ENCODE results near the gene TOR1AIP2.

The TOR1AIP2 gene

GRCh38 chr1:179877586-179878265, at the start of gene TOR1AIP2:
TSS of gene TOR1AIP2 (minus strand) at chr1:179877803. CDS start at chr1:179852665, 25,138 bp downstream.
- DNase-seq, result peak; percentile 85

GRCh38 chr1:179926850-179927205, 49.2 kb upstream of the TOR1AIP2 start:
- DNase-seq, result no peak

- peak; percentile 58 for DNase-seq
Measured at GRCh38 chr1:179925922-179926849, 48.6 kb upstream of the TOR1AIP2 start.

GRCh38 chr1:179925302-179925701, 47.7 kb upstream of the TOR1AIP2 start:
- no peak for DNase-seq

- no peak for DNase-seq
Measured at GRCh38 chr1:179924268-179924667, 46.7 kb upstream of the TOR1AIP2 start.

- DNase-seq, result no peak
Measured at GRCh38 chr1:179923029-179923428, 45.4 kb upstream of the TOR1AIP2 start.

GRCh38 chr1:179921981-179922872, 44.6 kb upstream of the TOR1AIP2 start:
- no peak for DNase-seq

GRCh38 chr1:179921472-179921871, 43.9 kb upstream of the TOR1AIP2 start:
- DNase-seq, result no peak

DNA sequence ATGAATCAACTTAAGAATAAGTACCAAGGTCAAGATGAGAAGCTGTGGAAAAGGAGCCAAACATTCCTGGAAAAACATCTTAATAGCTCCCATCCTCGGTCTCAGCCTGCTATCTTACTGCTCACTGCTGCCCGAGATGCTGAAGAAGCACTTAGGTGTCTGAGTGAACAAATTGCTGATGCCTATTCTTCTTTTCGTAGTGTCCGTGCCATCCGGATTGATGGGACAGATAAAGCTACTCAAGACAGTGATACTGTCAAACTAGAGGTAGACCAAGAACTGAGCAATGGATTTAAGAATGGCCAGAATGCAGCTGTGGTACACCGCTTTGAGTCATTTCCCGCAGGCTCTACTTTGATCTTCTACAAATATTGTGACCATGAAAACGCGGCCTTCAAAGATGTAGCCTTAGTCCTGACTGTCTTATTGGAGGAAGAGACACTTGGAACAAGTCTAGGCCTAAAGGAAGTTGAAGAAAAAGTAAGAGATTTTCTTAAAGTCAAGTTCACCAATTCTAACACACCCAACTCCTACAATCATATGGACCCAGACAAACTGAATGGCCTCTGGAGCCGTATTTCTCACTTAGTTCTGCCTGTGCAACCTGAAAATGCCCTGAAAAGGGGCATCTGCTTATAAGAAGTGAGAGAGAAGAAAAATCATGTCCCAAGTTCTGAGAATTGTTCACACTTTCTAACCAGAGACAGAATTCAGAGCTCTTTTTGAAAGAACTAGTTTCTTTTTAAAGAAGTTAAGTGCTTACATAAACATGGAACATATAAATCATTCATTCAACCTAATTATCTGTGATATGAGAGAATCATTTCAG, 40.2 kb upstream of the TOR1AIP2 start:
- peak; percentile 16 for DNase-seq

DNA sequence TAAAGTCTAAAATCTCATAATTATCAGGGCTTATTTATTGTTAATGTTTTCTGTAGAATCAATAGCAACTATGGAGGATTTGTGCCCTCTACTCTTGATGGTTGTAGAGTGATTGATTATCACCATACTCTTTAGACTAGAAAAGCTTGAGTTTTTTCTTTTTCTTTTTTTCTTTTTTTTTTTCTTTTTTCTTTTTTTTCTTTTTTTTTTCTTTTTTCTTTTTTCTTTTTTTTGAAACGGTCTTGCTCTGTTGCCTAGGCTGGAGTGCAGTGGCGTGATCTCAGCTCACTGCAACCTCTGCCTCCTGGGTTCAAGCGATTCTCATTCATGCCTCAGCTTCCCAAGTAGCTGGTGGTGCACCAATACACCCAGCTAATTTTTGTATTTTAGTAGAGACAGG, 34.2 kb upstream of the TOR1AIP2 start:
- DNase-seq, result no peak

- no peak for DNase-seq
Measured at GRCh38 chr1:179910934-179911333, 33.3 kb upstream of the TOR1AIP2 start.

DNA sequence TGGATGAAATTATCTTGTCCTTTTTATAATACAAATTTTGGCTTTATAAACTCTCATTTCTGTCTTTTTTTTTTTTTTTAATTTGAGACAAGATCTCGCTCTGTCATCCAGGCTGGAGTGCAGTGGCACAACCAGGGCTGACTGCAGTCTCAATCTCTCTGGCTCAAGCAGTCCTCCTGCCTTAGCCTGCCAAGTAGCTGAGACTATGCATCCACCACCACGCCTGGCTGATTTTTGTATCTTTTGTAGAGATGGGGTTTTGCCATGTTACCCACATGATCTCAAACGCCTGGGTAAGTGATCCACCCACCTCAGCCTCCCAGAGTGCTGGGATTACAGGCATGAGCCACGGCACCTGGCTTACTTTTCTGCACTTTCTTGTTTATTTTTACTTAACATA, 12.0 kb upstream of the TOR1AIP2 start:
- no peak for DNase-seq

- no peak for DNase-seq
Measured at GRCh38 chr1:179888071-179888470, 10.5 kb upstream of the TOR1AIP2 start.

DNA sequence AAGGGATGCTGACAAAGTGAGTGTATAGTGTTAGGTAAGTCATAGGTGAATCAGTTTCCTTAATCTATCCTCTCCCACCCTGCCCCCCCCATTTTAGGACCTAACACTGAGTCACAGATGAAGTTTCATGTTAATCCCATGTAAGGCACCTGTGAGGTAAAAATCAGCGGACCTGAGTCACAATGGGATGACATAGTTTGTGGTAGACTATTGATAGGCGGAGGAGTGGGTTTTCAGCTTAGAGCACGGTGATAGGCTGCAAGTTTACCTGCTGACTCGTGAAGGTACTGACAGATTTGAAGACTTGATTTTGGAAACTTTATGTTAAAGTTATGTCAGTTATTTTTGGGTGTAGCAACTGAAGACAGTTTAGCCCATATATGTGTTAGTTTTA, 6.1 kb upstream of the TOR1AIP2 start:
- DNase-seq, result peak; percentile 18

DNA sequence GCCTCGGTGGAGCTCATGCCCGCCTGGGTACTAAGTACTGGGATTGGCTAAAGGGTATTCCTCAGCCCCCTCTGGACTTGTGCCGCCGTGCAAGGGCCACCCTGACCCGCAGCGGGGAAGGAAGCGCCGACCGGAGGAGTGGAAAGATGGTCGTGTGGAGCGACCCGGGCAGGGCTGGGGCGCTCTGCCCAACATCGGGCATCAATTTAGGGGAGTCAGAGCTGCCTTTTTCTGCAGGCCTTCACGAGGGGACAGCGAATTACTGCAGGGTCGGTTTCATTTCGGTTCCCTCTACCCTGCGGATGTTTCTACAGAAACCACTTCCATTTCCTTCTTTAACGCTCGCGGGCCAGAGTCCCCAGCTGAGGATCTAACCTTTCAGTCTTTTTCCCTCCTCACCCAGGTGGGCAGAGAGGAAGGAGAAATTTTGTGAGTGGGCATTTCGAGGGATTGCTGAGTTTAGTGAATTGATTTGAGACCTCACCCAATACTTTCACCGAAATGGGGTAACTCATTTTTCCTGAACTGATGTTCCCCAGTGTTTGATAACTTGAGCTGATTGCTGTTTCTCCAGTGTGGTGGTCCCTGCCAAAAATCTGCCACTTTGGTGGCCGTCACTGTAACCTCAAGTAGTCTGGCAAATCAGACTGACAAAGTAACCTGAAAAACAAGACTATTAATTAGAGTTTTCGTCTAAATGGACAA, 5.6 kb upstream of the TOR1AIP2 start:
- DNase-seq, result no peak

DNA sequence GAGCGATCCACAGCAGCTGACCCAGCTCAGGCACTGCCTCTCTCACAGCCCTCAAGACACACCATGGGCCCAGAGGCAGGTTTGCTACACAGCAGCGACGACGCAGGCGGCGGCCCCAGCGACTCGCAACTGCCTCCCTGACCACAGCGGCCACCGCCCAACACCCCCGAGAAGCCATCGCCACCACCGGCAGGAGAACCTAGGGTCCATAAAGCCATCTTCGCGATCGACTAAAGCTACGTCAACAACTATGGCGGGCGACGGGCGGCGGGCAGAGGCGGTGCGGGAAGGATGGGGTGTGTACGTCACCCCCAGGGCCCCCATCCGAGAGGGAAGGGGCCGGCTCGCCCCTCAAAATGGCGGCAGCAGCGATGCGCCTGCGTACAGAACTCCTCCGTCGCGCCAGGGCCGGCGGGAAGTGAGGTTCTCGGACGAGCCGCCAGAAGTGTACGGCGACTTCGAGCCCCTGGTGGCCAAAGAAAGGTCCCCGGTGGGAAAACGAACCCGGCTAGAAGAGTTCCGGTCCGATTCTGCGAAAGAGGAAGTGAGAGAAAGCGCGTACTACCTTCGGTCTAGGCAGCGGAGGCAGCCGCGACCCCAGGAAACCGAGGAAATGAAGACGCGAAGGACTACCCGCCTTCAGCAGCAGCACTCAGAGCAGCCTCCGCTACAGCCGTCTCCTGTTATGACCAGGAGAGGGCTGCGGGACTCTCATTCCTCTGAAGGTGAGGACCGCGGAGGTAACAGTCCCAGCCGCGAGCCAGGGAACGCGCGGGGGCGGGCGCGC, 4.8 kb upstream of the TOR1AIP2 start, which contains the start of gene TOR1AIP1:
TSS of gene TOR1AIP1 (plus strand) at position 33 of the 787 bp plus-strand sequence. CDS start at position 251, 218 bp downstream.
- peak; percentile 98 for DNase-seq

- peak; percentile 91 for DNase-seq
Measured at GRCh38 chr1:179881642-179882252, 4.1 kb upstream of the TOR1AIP2 start.

GRCh38 chr1:179879797-179880196, 2.2 kb upstream of the TOR1AIP2 start:
- DNase-seq, result no peak

GRCh38 chr1:179876300-179876715, 1.3 kb downstream of the TOR1AIP2 start:
- DNase-seq, result peak; percentile 54

All from EL (cell line).